NCI-H510A treated with DMSO at 0.1 percent for 48 hours (cell line): Measurements from ENCODE around the gene EVC2.
"Not testable (repeated sequence)": the region's sequence is repeated elsewhere in the genome, so short reads cannot be mapped to it uniquely, and the experiment has no call there.

Experiments used
- DNase-seq: peaks from one replicate; lab custom pipeline; 2025; lab: John Stamatoyannopoulos, UW

EVC2 gene

GRCh38 chr4:5629542-5629941 lies 78.8 kb downstream of the EVC2 start:
- DNase-seq: no peak

- peak; percentile 10 for DNase-seq
Measured at GRCh38 chr4:5626913-5627312, 81.4 kb downstream of the EVC2 start.

- DNase-seq: no peak
Measured at GRCh38 chr4:5622596-5622995, 85.8 kb downstream of the EVC2 start.

- DNase-seq: no peak
Measured at GRCh38 chr4:5619913-5620625, 88.3 kb downstream of the EVC2 start.

GRCh38 chr4:5618051-5618960 lies 90.1 kb downstream of the EVC2 start:
- no peak for DNase-seq

- DNase-seq: no peak
Measured at GRCh38 chr4:5616331-5616950, 91.9 kb downstream of the EVC2 start.

DNA sequence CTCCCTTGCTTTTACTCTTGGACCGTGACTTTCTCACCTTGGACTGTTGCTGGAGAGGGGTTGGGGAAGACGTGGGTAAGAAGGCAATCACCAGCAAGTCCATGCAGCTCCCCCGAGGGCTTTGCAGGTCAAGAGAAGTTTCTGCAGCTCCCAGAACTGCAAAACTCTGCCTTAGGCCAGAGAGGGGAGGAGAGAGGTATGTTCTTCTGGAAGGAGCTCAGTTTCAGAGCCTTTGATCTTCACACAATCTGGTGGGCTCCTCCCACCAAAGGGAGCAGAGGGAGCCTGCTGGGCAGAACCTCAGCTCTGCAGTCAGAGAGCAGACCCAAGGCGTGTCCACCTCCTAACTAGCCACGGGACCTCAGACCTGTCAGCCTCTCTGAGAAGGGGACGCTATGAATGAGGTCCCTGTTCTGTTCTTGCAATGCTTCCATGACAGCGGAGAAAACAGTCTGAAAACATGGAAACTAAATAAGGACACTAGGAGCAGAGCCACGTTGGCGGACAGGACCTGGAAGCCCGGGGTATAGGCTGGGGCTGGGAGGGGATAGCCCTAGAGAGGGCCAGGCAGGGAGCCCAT lies 92.8 kb downstream of the EVC2 start:
- no peak for DNase-seq

DNA sequence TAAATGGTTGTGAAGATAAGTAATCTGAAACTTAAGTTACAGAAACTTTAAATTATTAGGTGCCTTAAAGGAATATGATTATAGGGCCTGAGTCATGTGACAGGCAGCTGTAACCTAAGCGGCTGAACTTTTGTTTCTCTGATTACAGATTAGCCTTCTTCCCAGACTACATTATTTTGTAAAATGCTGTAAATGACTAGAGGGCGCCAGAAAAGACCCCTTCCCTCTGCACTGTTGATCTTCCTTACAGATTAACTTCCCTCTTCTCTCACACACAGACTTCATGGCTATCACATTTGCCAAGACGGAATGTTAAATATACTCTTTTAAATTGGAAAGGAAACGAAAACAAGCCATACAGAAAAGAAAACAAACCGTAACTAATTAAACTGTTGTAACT lies 96.6 kb downstream of the EVC2 start:
- no peak for DNase-seq

DNA sequence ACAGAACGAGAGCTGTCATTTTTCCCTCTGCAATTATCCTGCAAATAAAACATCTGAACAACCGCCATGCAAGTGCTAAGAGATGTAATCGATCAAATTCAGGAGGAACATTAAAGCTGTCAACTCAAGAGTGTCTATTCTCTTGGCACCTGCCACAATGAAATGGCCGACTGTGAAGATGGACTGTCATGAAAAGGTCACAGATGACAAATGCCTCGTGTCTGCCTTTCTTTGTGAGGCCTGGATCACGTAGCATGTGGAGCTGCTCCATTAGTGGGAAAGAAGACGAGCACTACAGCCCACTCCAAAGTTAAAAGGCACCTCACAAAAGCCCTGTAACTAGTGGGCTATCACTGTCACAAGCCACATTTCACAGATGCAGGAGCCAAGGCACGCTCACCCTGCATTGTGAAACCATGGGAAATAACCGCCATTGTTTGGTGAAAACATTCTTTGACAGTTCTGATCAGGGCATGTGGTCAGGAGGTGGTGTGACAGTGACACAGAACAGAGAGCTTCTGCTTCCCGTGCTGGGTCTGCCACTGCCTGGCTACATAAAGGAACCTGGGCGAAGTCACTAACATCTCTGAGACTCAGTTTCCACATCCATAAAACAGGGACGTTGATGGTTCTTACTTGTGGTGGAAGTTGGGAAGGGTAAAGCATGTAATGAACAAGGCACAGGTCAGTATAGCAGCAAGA lies 98.9 kb downstream of the EVC2 start:
- DNase-seq: peak; percentile 46

DNA sequence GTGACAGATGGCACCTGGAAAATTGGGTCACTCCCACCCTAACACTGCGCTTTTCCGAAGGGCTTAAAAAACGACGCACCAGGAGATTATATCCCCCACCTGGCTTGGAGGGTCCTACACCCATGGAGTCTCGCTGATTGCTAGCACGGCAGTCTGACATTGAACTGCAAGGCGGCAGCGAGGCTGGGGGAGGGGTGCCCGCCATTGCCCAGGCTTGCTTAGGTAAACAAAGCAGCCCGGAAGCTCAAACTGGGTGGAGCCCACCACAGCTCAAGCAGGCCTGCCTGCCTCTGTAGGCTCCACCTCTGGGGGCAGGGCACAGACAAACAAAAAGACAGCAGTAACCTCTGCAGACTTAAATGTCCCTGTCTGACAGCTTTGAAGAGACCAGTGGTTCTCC lies 114.5 kb downstream of the EVC2 start:
- DNase-seq: not testable (repeated sequence)

DNA sequence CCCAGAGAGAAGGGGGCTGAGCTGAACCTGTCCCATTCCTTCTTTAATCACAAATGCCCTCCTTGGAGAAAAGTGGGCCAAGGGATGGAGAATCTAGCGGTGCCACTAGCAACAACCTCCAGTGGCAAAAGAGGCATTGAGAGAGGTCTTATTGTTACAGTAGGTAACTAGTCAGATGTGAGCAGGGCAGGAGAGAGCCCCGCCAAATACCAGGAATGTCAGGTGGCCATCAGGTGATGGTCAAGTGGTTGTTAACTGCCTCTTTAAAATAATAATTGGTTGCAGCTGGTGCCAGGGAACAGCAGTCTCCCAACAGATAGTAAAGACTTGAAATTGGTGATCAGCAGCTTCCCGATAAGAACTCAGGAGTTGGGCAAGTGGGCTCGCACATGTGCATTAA lies 116.1 kb downstream of the EVC2 start:
- peak; percentile 58 for DNase-seq

DNA sequence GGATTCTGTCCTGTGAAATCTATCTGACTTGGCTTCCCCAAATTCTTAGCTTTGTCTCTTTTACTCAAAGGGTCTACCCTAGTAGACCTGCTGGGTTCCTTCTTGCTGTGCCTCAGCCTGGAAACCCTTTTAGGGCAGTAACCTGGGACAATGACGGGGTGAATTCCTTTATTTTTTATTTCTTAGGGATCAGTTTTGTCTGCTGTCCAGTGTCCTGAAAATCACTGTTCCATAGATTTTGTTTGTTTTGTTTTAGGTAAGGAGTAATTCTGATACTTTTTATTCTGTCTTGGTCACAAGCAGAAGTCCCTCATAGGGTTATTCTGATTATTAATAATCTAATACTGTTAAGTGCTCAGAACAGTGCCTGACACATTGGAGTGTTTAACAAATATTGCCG lies 118.9 kb downstream of the EVC2 start:
- DNase-seq: no peak

- DNase-seq: no peak
Measured at GRCh38 chr4:5588046-5588445, 120.3 kb downstream of the EVC2 start.

- no peak for DNase-seq
Measured at GRCh38 chr4:5575941-5576340, 132.4 kb downstream of the EVC2 start.

- no peak for DNase-seq
Measured at GRCh38 chr4:5574386-5574785, 134.0 kb downstream of the EVC2 start.

- no peak for DNase-seq
Measured at GRCh38 chr4:5573965-5574364, 134.4 kb downstream of the EVC2 start.

GRCh38 chr4:5572751-5573150 lies 135.6 kb downstream of the EVC2 start:
- DNase-seq: no peak

- peak; percentile 1 for DNase-seq
Measured at GRCh38 chr4:5572114-5572513, 136.2 kb downstream of the EVC2 start.

- DNase-seq: no peak
Measured at GRCh38 chr4:5571646-5572045, 136.7 kb downstream of the EVC2 start.

DNA sequence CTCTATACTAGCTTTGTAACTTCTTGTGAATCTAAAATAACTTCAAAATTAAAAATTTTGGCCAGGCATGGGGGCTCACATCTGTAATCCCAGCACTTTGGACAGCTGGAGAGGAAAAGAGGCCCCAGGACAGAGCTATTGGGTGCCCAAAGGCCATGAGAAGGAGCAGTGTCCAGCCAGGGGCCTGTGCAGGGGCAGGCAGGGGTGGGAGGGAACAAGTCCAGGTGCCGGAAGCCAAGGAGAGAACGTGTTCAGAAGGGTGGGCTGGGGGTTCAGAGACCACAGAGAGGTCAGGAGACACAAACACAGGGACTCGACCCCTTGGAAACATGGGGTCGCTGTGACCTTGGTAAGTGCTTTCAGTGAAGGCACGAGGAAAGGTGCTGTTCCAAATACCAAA lies 138.9 kb downstream of the EVC2 start:
- no peak for DNase-seq

GRCh38 chr4:5568931-5569330 lies 139.4 kb downstream of the EVC2 start:
- peak; percentile 0 for DNase-seq

DNA sequence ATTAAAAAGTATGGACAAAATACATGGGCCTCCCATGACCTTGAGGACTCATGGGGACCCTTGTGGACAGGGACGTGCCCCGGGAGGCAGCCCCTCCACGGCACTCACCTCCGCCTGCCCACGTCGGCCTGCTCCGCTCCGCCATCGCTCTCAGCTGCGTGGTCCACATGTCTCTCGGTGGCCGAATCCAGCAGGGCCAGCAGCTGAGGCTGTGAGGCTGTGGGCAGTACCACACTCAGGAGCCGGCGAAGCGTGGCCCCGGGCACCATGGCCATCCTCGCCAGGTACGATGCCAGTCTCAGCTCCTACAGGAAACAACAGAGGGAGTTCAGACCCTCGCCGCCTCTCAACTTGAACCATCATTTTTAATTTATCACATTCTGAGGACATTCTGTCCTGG lies 140.0 kb downstream of the EVC2 start:
- DNase-seq: no peak
